Inflammatory macrophage treated with lipopolysaccharide for 1 hour (primary cell): ENCODE measurements around the gene OPTC.
"Not testable (repeated sequence)": the region's sequence is repeated elsewhere in the genome, so short reads cannot be mapped to it uniquely, and the experiment has no call there.

Experiments used
- DNase-seq, 2 donors: peaks; one replicate each; pipeline ENCODE4 v3.0.0-alpha.2; 2020 to 2022

The OPTC gene

DNA sequence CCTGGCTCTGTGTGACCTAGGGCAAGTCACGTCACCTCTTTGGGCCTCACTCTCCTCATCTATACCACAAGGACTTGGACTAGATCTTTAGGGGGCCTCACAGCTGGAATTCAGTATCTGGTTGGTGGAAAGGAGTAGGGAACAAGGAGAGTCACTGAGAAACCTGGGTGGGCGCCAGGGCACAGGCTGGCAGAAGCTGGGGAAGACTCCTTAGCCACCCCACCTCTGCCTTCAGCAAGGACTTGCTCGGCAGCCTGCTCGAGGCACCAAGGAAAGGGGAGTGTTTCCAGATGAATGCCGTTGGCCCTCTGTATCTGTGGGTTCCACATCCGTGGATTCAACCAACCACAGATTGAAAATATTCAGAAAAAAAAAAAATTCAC is 1.2 kb upstream of the OPTC start:
- no peak for DNase-seq

DNA sequence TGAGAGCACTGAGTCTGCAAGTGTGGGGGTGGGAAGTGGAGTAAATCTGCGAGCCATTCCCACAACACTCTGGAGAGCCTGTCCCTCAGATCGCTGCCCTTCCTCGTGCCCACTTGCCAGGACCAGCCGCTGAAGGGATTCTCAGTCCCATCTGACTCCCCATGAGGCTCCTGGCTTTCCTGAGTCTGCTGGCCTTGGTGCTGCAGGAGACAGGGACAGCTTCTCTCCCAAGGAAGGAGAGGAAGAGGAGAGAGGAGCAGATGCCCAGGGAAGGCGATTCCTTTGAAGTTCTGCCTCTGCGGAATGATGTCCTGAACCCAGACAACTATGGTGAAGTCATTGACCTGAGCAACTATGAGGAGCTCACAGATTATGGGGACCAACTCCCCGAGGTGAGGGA is 1.9 kb downstream of the OPTC start:
- no peak for DNase-seq

DNA sequence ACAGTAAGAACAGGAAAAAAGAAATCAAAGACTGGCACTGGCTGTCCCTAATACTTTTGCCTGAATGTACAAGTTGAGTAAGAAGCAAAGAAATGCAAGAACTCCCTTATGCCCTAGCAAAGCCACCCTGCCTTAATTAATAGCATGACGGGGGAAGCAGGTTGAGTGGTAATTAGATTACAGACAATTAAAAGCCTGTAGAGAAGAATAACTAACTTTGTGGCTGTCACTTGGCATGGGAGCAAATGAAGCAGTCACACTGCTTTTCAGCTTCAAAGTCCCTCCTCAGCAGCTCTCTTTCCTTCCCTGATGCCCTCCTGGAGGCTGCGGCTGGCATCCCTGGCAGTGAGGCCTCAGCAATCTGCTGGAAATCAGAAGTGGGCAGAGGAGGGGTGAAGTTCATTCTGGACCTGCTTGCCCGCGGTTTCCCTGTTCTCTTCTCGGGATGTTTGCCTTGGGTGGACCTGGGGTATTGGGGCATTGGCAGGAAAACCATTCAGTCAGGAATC is 3.4 kb downstream of the OPTC start:
- DNase-seq, result no peak

DNA sequence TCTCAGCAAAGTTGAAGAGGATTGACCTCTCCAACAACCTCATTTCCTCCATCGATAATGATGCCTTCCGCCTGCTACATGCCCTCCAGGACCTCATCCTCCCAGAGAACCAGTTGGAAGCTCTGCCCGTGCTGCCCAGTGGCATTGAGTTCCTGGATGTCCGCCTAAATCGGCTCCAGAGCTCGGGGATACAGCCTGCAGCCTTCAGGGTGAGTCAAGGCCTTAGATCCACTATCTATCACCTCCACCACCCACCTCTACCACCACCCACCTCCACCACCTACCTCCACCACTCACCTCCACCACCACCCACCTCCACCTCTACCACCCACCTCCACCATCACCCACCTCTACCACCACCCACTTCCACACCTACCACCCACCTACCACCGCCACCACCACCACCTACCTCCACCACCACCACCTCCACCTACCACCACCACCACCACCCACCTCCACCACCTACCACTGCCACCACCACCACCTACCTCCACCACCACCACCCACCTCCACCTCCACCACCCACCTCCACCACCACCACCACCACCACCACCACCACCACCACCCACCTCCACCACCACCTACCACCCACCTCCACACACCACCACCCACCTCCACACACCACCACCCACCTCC is 5.8 kb downstream of the OPTC start:
- DNase-seq, result no peak

DNA sequence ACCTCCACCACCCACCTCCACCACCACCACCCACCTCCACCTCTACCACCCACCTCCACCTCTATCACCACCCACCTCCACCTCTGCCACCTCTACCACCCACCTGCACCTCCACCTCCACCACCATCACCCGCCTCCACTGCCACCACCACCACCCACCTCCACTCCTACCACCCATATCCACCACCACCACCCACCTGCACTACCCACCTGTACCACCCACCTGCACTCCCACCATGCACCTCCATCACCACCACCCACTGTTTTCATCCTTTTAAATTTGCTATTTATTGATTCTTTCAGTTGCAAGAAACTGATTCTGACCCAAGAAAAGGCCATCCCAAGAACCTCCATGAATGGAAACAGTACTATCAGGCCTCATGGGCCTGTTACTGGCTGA is 6.3 kb downstream of the OPTC start:
- no peak for DNase-seq

DNA sequence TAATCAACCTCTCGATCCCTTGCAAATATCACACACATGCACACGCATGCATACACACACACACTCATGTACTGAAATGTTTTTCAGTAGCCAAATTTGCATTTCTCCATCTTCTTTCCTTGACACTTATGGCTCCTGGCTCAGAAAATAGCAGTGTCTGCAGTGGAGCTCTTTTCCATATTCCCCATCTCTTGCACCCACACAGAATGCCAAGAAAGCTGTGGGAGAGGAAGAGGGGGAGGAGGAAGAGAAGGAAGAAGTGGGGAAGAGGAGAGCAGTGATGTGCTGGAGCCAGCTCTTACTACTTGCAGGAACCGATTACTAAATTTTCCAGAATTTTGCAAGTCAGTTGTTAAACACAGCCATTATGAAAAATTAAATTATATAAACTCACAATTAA is 9.9 kb downstream of the OPTC start:
- no peak for DNase-seq

DNA sequence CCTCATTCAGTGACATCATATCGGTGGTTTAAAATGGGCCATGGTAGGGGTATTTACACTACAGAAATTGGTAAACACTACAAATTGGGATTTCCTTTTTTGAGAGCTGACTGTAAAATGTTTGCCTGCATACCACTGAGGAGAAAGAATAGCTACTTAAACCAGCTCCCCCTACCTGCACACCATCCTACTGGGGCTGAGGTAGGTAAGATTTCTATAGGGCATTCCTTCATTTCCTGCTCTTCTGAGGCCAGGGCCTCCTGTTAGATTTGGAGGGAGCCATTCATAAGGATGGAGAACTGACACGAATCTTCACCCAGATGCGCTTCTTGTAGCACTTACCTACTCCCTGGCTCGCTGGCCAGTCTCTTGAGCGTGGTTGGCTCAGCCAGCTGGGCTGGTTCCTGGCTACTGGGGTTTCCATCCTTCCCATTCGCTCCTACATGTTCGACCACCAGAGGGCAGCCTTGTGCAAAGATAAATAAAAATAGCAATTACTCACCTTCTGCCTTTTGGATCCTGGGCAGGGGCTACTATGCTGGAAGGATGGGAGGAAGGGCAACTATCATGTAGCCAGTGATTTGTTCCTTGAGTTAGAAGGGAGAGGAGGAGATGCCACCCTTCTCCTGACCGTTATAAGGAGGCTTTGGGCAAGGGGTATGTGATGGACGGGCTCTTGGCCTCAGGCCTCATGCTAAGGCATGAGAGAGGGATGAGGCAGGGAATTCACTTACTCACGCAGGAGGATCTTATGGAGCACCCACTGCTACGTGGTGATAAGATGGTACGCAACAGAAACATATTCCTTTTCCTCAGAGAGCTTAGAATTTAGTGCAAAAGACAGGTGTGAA is 10.7 kb downstream of the OPTC start:
- peak; percentile 53 to 91 for DNase-seq

DNA sequence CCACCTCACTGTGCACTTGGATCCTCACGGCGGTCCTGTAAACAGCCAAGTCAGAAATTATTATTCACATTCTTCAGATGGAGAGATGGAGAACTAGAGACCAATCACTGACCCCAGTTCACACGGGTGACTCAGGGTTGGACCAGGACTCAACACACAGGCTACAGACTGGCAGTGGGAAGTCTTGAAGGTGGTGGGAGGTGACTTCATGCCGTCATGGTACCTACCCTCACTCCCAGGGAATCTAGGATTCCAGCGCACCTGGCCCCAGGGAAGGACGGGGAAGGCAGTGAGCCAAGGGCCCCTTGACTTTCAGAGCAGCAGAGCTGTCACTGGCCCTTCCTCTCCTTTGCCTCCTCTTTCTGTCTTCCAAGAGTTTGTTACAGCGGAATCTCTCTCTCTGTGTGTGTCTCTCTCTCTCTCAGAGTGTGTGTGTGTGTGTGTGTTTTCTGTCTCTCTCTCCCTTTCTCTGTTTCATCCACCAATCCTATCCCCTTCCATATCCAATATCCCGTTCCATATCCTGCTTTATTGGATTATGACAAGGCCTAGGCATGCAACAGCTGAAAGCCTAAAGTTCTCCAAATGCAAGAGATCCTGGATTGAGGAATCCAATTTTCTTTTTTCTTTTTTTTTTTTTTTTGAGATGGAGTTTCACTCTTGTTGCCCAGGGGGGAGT is 11.7 kb downstream of the OPTC start:
- no peak for DNase-seq

DNA sequence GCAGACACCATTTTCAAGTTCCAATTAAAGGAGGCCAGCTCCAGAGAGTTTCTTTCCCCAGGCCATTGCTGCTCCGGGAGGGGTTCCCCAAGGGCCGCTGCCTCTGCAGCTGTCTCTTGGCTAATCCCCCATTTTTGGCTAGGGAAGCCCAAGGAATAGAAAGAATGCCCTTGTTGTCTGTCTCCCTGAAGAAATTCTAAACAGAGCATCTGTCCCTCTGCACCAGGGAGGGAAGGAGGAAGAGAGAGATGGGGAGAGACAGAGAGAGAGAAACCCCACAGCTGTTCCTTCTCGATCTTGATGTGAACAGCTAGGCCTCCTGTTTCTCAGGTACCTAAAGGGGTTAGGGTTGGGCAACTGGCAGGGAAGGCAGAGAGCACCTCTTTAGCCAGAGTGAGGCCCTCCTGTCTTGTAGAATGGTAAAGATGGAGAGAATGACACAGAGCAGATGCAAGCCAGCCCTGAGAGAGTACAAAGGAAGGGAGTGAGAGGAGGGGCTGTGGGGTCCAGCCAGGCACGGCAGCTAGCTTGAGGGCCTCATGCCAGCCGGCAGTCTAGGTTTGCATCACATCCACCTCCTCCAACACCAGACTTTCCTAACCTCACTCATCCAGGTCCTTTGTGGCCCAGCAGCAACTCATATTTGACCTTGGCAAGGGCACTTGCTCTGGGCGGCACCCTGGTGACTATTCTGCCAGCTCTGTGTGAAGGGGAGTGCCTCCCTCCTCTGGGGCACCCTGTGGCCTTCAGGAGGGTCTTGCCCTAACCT is 13.1 kb downstream of the OPTC start:
- DNase-seq, result no peak

DNA sequence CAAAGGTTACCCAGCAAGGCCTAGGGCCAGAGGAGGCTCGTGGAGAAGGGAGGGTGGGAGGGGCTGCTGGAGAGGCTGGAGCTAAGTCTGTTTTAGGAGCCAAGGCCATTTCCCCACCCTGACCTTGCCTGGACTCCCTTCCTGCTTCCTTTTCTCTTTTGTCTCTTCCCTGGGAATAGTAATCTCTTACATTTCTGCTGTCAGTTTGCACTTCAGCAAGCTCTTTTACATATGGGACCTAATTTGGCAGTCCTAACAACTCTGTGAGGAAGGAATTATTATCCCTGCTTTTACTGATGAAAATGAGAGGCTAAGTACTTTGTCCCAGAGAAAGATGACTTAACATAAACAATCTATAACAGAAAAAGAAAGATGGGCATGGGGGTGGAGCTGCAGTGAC is 13.8 kb downstream of the OPTC start:
- DNase-seq, result no peak

DNA sequence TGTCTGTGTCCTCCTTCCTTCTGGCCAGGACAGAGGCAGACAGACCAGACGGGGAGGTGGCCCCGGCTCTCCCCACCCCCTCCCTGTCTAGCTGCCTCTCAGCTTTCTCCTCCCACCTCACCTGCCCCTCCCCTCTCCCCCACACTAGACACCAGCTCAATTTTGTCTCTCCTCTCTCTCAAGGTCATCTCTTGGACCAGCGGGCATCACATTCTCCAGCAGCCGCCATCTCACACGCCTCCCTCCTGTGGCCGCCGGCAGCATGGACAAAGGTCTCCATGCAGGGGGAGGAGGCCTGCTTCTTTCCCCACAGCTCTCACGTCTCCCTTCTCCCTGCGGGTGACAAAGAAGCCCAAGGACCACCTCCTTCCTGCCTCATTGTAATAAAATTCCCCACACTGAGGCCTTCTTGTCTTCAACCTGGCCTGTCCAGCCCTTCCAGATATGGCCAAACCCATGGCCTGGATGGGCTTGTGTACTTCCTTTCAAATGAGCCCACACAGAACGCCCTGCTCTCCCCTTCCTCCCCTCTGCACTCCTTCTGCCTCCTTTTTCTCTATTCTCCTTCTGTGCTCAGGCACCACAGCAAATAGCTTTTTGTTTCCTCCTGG is 14.6 kb downstream of the OPTC start:
- DNase-seq, result no peak

DNA sequence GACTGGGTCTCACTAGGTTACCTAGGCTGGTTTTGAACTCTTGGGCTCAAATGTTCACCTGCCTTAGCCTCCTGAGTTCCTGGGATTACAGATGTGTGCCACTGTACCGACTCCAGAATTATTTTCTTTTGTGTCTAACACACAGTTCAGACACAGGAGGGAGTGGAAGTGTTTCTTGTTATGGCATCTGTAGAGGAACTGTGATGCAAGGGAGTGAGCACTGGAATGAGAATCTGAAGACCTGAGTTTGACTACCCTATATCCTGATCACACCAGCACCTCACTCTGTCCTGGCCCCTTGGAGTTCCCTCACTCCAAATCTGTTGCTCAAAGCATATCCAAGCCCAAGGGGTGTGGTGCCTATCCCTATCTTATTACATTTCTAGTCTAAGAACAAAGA is 15.2 kb downstream of the OPTC start:
- no peak for DNase-seq

DNA sequence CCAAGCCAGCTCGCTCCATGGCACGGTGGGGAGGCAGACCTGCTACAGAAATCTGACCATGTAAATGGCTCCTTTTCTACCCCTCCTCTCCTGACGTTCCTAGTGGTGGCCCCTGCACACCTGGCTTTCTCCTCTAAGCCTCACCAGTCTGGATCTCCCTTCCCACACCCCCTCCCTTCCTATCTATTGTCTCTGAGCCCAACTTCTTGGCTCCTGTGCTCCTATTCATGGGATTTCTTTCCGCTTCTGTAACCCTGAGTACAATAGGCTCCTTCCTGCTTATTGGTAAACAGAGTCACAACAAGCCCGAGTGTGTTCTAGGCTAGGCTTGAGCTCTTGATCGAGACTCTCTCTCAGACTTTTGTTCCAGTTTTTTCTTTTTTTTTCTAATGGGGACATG is 17.6 kb downstream of the OPTC start:
- no peak for DNase-seq

DNA sequence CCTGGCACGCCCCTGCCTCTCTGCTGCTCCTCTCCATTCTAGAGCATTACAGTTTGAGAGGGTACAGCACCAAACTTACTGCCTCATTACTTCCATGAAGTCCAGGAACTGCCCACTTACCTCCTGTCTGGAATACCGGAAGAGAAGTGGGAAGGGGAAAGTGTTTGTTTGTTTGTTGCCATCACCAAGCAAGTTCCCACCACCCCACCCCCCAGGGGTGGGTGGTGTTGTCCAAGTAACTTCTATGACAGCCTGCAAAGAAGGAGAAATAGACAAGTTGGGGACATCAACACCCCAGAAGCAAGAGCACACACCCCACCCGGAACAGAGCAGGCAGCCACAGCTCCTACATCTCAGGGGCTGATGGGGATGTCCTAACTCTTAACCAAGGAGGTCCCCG is 18.0 kb downstream of the OPTC start:
- no peak for DNase-seq

DNA sequence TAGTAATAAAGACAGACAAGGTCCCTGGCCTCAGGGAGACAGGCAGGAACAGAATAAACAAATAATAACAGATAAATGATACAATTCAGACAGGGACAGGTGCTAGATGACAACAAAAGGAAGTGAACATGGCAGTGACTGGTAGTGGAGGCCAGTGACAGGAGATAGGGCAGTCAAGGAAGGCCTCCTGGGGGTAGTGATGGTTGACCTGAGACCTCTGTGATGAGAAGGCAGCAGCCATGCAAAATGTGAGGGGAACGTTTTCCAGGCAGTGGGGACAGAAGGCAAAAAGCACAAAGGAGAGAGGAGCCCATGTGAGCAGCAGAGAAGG is 18.5 kb downstream of the OPTC start:
- no peak for DNase-seq

DNA sequence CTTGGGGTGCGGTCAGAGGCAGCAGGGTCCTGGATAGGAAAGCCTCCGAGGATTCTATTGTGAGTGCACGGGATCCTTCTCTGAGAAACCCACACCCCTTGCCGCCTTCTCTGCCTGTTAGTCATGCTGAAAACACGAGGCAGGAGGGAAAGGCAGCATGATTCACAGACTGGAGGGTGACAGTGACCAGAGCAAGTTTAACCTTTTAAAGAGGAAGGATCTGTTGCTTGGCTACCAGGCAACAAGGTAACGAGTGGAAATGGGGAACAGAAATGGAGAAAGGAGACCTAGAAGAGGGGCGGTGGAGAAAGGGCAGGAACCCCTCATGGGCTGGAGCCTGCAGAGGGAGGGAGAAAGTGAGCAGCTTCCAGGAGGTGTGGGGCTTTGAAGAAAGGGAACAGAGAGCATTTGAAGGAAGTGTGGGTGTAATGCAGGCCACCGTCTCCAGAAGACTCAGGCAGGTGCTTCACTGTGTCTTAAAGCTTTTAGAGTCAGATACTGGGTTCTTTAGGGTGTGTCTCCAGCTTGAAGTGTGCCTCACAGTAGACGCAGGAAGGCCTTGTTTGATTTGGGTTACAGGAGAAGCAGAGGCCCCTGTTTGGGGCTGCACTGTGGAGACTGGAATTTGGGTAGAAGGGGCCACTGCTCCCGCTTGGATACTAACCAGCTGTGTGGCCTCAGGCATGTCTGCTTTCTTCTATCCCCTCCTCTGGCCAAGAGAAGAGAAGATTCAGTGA is 19.1 kb downstream of the OPTC start:
- DNase-seq, result peak; percentile 84 to 92

DNA sequence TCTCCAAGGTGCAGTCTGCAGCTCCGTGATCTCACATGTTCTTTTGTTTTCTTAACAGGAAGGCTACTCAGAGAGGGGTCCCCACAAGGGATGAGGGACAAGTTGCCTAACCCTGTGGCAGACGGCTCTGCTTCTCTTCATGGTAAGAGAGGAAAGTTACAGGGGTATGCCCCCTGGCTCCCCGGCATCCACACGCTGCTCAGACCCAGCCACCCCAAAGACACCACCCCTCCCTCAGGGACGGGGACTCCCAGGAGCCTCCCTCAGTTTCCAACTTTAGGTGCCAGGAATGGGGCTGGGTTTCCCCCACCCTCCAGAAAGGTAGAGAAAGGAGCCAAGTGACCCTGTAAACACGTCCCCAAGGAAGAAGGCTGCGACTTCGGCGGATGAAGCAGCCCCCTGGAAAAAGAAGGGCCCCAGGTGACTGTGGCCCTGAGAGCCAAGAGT is 19.7 kb downstream of the OPTC start:
- DNase-seq, result no peak

DNA sequence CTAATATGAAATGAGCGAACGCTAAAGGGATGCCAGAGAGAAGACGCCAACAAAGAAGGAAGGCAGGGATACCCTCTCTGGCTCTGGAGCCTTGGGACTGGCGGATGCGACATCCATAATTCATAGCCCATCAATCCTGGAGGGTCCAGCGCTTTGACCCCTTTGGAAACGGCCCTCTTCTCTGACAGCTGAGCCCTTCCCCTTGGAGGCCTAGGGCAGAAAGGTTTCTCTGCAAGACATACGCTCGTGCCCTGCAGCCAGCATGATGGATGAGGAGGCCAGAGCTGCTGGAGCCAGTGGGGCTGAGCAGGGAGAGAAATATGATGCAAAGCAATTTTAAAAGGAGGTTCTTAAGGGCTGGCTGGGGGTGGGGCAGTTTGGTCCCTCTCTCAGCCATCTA is 22.2 kb downstream of the OPTC start:
- no peak for DNase-seq

DNA sequence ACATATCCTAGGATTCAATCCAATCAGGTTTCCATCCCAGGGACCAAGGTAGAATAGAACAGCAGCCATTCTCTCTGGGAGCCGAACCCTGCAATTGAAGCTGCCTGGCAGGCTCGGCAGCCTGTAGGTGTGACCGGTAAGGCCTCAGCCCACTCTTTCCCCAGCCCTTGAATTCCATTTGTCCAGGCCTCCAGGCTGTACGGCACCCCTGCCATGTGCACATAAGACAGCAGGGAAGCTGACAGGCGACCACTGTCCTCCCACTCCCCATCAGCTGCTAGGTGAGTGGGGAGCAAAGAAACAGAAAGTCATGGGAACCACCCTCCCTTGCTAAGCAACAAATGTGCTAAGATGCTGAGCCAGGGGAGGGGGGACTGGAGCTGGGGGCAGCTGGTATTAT is 23.0 kb downstream of the OPTC start:
- peak in 1 of 2 donors; percentile 35 for DNase-seq

DNA sequence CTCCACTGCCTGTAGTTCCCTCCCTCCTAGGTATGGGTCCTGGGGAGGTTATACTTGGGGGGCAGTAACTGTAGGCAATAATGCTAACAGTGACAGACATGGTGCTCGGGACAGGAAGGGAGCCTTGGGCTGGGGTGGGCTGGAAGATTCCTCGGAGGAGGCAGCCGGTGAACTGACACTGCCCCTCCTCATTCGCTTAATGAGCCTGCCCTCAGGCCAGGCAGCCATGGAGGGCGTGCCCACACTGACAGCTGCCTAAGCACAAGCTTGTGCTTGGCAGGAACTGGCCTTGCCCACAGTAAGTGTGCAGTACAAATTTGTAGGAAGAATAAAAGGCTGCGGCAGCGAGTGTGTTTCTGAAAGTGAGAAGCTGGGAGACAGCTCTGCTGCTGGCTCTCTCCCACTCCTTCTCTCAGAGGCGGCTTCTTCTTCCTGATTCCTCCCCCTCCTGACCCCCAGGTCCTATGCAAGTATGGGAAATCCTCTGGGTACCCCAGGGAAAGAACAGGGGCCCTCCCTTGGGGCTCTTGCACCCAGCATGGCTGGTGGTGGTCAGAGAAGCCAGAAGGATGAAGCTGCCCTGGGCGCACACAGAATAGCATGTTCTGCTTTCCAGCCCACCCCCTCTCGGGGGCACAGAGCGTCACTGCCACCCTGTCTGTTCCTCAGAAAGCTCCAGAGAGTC is 23.6 kb downstream of the OPTC start:
- peak; percentile 61 to 88 for DNase-seq

DNA sequence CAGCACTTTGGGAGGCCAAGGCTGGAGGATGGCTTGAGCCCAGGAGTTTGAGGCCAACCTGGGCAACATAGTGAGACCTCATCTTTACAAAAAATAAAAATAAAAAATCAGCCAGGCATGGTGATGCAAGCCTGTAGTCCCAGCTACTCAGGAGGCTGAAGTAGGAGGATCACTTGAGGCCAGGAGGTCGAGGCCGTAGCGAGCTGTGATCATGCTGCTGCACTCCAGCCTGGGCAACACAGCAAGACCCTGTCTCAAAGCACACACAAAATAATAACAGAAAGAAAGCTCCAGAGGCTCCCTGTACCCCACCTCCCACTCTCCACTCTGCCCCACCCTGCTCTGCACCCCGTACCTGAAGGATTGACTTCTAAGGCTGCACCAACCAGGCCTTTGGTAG is 24.2 kb downstream of the OPTC start:
- DNase-seq, result not testable (repeated sequence)
